Left lobe of liver (tissue), 2 donors: Measurements from ENCODE around the gene FOXE1. TPM values are rescaled to one million over a fixed set of nuclear protein-coding genes. Genes with fewer than 3 reads are reported as not detected.
A peak's percentile ranks its signal among the peaks of the same experiment; 100 is the strongest.

Experiments used
- ATAC-seq: fragments of 200-7000 bp; cut with Tn5 transposase; one replicate; pipeline ENCODE4 v1.9.1; 2020; ENCODE audit warnings: mild to moderate bottlenecking, moderate library complexity
- DNase-seq: peaks from one replicate; pipeline ENCODE4 v3.0.0-alpha.2; 2020; ENCODE audit warnings: low spot score
- total RNA-seq: library from RNA; stranded (reverse); gene quantifications from one replicate; pipeline ENCODE4 v1.2.1, GENCODE V29; 2021
- donor health status: DM: no; HTN: no; CAD: no; lungs with moderate emphysema.
- donor health status: DM: no; HTN: yes; CAD: no.

FOXE1 gene
- total RNA-seq, 1 donor from 2014 or later, result not detected

DNA sequence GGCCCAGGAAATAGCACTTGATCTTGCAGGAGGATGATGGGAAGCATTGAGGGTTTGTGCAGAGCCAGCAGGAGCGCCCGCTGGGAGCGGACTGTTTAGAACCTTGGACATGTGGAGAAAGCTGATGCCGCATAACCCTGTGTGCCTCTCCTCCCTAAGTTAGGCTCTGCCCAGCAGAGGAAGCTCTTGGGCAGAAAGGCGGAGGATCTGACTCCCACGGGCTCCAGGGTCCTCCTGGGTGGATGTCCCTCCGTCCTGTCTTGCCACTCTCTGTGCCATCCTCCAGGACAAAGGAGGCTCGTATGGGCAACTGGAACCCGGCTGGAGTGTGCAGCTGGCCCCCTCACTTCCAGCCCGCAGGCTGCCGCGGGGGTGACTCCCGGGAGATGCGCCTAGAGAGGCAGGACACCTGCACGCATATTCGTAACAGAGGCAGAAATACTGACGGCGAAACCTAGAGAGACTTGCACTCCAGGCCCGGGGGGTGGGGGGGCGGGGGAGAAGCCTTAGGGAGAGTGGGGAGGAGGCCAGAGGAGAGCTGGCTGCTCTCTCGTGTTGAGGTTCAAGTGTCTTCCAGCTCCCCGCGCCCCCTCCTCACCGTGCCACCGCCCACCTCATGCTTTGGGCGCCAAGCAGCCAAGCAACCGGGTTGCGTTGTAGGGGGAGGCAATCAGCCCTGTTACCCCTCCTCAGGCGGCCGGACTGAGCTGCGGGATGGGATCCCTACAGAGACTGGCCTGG, 5.4 kb upstream of the FOXE1 start:
- ATAC-seq (no peak), DNase-seq (no peak)

DNA sequence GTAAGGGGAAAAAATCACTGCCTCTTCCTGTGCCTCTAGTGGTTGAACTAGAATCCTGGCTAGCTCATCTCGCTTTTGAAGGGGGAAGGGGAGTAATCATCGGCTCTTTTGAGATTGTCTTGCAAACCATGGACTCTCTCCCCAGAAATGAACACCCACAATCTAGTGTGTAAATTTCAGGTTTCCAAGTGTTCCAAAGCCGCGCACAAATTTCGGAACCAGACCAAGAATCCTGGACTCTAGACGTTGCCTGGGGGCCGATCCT, 4.9 kb upstream of the FOXE1 start:
- DNase-seq, result no peak
- ATAC-seq, result no peak

- ATAC-seq, result peak; percentile 49
- DNase-seq, result no peak
These were observed 4.4 kb upstream of the FOXE1 start for GRCh38 chr9:97848480-97849237.

GRCh38 chr9:97849980-97850379, 3.0 kb upstream of the FOXE1 start:
- ATAC-seq (no peak), DNase-seq (no peak)

DNA sequence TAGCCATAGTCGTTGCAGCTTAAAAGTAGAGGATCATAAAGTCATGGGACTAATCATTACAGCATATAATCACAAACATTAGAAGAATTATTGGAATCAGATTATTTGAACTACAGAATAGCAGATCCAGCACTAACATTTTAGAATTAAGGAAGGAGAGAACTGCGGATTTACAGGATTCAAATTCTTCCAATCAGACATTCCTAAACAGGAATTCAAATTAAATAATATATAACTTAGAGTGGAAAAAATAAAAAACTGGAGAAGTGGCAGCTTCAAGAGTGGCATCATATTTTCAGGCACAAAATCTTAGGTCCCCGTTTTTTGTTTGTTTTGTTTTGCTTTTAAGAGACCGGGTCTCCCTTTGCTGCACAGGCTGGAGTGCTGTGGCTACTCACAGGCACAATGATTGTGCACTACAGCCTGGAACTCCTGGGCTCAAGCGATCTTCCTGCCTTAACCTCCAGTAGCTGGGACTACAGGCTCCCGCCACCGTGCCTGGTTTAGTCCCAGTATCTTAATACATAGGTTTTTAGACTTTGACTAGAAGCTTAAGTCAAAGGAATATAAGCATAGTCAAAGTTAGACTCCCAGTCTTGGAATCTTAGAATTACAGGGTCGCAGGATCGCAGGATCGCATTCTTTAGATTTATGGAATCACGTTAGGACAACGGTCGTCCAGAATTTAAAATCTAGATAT, 2.1 kb upstream of the FOXE1 start:
- ATAC-seq, result no peak
- DNase-seq, result no peak

- no peak for DNase-seq
- no peak for ATAC-seq
These were observed 1.6 kb upstream of the FOXE1 start for GRCh38 chr9:97851446-97851883.

DNA sequence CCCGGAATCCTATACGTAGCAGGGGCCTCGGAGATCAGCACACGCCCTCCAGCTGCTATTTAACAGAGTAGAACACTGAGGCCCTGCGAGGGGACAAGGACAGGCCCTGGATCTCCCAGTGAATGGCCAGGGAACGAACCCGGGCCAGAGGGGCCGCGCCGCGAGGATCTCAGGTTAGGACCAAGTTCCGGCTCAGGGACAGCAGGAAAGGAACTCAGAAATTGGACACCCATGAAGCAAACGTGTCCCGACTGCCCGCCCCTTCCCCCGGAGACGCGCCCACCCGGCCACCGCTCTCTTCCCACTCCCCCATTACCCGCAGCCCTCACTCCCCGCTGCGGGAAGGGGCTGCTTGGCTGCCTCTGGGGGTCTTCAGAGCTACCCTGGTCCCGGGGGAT, 1.0 kb upstream of the FOXE1 start:
- no peak for ATAC-seq
- DNase-seq, result no peak

DNA sequence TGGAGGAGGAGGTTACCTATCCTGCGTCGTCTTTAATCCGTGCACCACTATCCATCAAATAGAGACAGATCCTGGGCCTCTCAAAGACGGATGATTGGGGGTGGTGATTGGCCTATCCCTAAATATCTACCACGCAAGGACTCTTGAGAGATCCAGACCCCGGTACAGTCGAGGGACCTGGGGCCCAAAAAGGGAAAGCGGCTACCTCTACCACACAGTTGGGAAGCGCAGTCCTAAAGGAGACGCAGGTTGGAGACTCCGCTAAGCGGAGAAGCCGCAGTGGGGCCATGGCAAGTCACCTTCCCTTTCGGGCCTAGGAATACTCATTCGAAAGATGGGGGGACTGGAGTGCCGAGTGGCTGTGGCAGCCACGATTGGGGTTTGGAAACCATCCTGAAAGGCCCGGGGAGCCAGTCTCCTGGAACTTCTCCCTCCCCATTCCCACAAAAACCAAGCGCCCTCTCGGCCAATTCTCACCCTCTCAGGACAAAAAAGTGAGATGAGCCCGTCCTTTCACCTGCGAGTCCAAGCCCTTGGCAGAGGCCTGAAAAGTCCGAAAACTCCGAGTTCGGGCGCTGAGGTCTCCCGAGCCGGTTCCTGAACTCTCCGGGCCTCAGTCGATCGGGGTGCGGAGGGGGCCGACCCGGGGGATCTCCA, 499 bp upstream of the FOXE1 start:
- ATAC-seq (no peak), DNase-seq (no peak)

- ATAC-seq (no peak), DNase-seq (no peak)
These were observed 1.0 kb downstream of the FOXE1 start for GRCh38 chr9:97853844-97854695.

DNA sequence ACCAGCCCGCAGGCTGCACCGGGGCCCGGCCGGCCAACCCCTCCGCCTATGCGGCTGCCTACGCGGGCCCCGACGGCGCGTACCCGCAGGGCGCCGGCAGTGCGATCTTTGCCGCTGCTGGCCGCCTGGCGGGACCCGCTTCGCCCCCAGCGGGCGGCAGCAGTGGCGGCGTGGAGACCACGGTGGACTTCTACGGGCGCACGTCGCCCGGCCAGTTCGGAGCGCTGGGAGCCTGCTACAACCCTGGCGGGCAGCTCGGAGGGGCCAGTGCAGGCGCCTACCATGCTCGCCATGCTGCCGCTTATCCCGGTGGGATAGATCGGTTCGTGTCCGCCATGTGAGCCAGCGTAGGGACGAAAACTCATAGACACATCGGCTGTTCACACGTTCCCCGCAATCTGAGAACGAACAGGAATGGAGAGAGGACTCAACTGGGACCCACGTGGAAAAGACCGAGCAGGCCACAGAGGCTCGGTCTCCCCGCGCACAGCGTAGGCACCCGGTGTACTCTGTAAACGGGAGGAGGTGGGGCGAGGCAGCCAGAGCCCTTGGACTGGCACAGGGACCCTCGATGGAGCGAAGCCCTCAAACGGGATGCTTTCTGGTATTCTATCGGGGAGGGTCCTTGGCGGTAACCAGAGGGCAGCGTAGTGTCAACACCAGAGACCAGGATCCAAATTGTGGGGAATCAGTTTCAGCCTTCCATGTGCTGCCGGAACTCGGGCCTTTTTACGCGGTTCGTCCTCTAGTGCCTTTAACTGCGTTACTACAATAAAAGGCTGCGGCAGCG, 1.9 kb downstream of the FOXE1 start:
- ATAC-seq (no peak), DNase-seq (no peak)

- ATAC-seq, result no peak
- DNase-seq, result no peak
These were observed 2.5 kb downstream of the FOXE1 start for GRCh38 chr9:97855486-97855875.

- DNase-seq (no peak), ATAC-seq (no peak)
These were observed 2.9 kb downstream of the FOXE1 start for GRCh38 chr9:97855899-97856298.

DNA sequence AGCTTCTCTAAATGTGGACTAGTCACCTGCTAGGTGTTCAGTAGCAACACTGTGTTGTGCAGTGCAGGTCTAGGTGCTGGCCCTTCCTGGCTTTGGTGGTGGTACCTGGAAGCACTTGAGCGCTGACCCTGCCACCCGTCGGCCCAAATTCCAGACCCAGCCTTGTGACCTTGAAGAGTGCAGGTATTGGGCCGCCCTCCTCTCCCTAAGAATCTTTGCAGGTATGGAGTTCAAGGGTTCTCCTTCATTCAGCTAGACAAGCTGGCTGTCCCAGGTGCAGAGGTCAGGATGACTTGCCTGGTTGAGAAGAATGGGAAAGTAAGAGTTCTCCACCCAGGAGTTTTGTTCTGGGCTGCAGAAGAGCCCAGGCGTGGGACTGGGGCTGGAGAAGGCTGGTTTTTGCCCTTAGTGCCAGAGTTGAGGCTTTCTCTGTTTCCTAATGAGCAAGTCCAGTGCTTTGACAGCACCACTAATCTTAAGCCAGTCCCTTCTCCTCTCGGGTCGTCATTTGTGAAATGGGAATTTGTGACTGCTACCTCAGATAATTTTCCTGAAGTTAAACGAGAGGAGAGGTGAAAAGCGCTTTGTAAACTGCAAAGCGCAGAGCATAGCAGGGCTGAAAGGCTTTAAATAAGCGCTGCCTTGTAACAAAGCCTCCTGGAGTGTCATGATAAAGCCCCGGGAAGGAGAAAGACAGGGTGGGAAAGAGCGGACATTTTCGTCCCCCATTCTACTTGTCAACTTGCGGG, 4.0 kb downstream of the FOXE1 start:
- ATAC-seq (no peak), DNase-seq (no peak)

DNA sequence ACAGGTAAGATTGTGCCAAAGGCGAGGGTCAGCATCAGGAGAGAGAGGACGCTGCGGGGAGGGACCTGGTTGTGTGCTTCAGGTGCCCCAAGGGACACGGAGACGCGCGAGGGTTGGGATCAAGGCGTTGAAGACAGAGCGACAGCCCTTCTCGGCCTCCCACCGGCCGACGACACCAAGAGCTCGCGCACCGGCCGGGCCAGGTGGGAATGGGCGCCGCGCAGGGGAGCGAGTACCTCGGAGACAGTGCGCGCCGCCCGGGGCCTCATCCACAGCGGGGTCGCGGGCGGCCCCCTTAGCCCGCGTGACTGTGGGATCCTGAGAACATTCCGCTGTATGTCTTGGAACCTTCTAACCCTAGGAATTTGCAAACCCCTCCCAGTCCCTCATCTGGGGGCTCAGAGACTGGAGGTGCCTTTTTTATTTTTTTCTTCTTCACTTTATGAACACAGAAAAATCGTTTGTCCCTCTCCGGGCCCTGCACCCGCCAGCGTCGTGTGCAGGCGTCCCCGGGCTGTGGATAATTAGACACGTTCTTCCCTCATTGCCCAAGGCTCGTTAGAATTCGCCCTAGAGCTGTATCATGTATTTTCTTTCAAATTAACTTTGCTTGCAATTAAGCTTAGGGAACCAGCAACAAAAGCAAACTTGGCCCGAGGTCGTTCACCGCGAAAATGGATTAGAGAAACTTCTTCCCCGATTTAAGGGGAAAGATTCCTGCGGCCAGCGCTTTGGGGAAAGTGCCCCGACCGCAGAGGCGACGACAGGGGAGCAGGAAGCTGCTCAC, 4.8 kb downstream of the FOXE1 start:
- ATAC-seq (no peak), DNase-seq (no peak)

DNA sequence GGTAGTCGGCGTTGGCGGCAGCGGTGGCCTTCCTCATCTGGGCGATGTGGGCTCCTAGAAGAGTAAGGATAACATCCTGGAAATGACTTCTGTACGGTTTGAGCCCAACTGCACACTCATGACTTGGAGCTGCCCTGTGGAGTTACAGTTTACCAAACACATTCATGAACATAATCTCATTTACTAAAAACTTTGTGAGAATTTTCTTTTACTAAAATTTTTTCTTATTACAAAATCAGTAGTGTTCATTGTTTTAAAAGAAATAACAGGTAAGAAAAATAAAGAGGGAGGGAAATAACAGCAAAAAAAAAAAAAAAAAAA, 5.3 kb downstream of the FOXE1 start:
- ATAC-seq, result no peak

GRCh38 chr9:97858826-97859225, 5.8 kb downstream of the FOXE1 start:
- ATAC-seq, result no peak
- DNase-seq, result no peak

More for the DNA sequence above, 5.3 kb downstream of the FOXE1 start:
- DNase-seq, result no peak

GRCh38 chr9:97859346-97859745, 6.3 kb downstream of the FOXE1 start:
- ATAC-seq (no peak), DNase-seq (no peak)

- ATAC-seq, result no peak
These were observed 7.6 kb downstream of the FOXE1 start for GRCh38 chr9:97860451-97861147.

More at GRCh38 chr9:97860451-97861147, 7.6 kb downstream of the FOXE1 start:
- DNase-seq, result no peak
